Lower lobe of right lung (tissue), 2 donors: ENCODE data around the gene LRP10. TPM values are rescaled to one million over a fixed set of nuclear protein-coding genes. Genes with fewer than 3 reads are reported as not detected.
A peak's percentile ranks its signal among the peaks of the same experiment; 100 is the strongest.

ENCODE experiments used
- ATAC-seq, 2 donors: fragments of 200-7000 bp; cut with Tn5 transposase; one replicate each; pipeline ENCODE4 v1.9.1; 2020 to 2022; ENCODE audit warnings: mild to moderate bottlenecking in 2 of 2, moderate library complexity in 2 of 2
- DNase-seq: peaks from one replicate; pipeline ENCODE4 v3.0.0-alpha.2; 2020
- H3K27ac ChIP-seq: fragments of 200-600 bp; one replicate; pipeline ENCODE4 v1.8.0; 2022
- H3K27me3 ChIP-seq: fragments of 200-600 bp; one replicate; pipeline ENCODE4 v1.8.0; 2022; ENCODE audit warnings: low read depth
- H3K36me3 ChIP-seq: fragments of 200-600 bp; one replicate; pipeline ENCODE4 v1.8.0; 2022; ENCODE audit warnings: mild to moderate bottlenecking
- H3K4me1 ChIP-seq: fragments of 200-600 bp; one replicate; pipeline ENCODE4 v1.8.0; 2022
- H3K4me3 ChIP-seq: fragments of 200-600 bp; one replicate; pipeline ENCODE4 v1.8.0; 2022; ENCODE audit warnings: mild to moderate bottlenecking
- H3K9me3 ChIP-seq: fragments of 200-600 bp; one replicate; pipeline ENCODE4 v1.8.0; 2022
- intact Hi-C: fragments of 100-400 bp; cut with DNase I; formaldehyde crosslinking; loops from one replicate; pipeline ENCODE4 v1.11.0; 2022
- total RNA-seq: library from RNA; stranded (reverse); fragmentation: NEBNext Ultra II Directional; extraction: Animal tissue kit (Norgen Biotek cat#: 25700); gene quantifications from one replicate; pipeline ENCODE4 v1.2.1, GENCODE V29; 2021
- TF ChIP-seq, protein P1 (sequence below): fragments of 200-600 bp; IDR thresholded peaks from one replicate; pipeline ENCODE4 v1.8.0; 2022; ENCODE audit warnings: antibody characterized with exemption, mild to moderate bottlenecking
- donor health status: DM: no; HTN: yes; CAD: no; lungs with severe emphysema.

The LRP10 gene
- total RNA-seq, 1 donor from 2014 or later, result 134 TPM

DNA sequence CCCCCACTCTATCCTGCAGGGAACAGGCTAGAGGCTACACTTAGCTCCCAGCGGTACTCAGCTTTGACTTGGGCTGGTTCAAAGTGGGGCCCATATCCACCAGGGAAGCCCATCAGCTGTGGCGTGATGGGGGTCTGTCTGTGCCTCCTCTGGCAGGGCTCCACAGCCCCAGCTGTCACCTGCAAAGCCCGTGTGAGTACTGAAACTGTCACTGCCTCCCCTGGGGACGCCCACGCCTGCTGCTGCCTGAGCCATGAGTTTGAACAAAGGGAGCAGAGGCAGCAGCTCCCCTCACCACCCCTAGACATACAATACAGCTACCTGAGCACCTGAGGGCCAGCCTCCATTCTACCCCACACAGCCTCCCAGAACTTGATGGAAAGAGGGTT lies 16.4 kb downstream of the LRP10 start:
- Histone ChIP-seq H3K4me3 (peak overlapping the region; percentile 70), H3K36me3 (no peaks in the 10 kb centered on the region), H3K9me3 (no peaks in the 10 kb centered on the region), H3K27ac (peak overlapping the region; percentile 68), H3K27me3 (no peaks in the 10 kb centered on the region), H3K4me1 (peaks cover 26% of the 10 kb centered on the region)
- ATAC-seq (no peak), DNase-seq (no peak)
- TF ChIP-seq, protein P1, sequence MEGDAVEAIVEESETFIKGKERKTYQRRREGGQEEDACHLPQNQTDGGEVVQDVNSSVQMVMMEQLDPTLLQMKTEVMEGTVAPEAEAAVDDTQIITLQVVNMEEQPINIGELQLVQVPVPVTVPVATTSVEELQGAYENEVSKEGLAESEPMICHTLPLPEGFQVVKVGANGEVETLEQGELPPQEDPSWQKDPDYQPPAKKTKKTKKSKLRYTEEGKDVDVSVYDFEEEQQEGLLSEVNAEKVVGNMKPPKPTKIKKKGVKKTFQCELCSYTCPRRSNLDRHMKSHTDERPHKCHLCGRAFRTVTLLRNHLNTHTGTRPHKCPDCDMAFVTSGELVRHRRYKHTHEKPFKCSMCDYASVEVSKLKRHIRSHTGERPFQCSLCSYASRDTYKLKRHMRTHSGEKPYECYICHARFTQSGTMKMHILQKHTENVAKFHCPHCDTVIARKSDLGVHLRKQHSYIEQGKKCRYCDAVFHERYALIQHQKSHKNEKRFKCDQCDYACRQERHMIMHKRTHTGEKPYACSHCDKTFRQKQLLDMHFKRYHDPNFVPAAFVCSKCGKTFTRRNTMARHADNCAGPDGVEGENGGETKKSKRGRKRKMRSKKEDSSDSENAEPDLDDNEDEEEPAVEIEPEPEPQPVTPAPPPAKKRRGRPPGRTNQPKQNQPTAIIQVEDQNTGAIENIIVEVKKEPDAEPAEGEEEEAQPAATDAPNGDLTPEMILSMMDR, result no peak
- intact Hi-C loops, result no loop called here

DNA sequence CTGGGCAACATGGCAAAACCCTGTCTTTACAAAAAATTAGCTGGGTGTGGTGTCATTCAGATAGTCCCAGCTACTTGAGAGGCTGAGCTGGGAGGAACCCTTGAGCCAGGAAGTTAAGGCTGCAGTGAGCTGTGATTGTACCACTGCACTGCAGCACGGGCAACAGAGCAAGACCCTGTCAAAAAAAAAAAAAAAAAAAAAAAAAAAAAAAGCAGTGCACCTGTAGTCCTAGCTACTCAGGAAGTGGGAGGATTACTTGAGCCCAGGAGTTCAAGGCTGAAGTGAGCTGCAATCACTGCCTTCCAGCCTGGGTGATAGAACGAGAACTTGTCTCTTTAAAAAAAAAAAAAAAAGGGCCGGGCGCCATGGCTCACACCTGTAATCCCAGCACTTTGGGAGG lies 17.1 kb downstream of the LRP10 start:
- Histone ChIP-seq H3K27me3 (no peaks in the 10 kb centered on the region), H3K9me3 (no peaks in the 10 kb centered on the region), H3K4me1 (peaks cover 26% of the 10 kb centered on the region), H3K27ac (no peak overlapping the region), H3K4me3 (no peak overlapping the region), H3K36me3 (no peaks in the 10 kb centered on the region)
- DNase-seq (no peak), ATAC-seq (no peak)
- TF ChIP-seq, protein P1, result no peak
- intact Hi-C loops, result no loop called here

DNA sequence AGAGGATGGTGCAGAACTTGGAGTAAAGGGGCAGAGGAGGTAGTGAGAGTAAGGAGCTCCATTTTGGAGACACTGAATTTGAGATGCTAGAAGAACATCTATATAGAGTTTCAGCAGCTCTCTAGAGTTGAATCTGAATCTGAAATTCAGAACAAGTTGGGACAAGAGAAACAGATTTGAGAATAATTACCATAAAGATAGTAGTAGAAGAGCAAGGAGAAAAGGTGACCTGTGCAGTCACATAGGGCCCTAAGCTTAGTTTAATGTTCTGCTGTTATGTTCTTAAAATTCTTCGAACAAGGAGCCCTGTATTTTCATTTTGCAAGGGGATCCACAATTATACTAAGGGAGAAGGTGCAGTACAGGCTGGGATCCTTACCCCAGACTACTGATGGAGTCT lies 18.9 kb downstream of the LRP10 start:
- Histone ChIP-seq H3K4me1 (peaks cover 26% of the 10 kb centered on the region), H3K9me3 (no peaks in the 10 kb centered on the region), H3K27me3 (no peaks in the 10 kb centered on the region), H3K36me3 (no peaks in the 10 kb centered on the region), H3K27ac (no peak overlapping the region), H3K4me3 (no peak overlapping the region)
- intact Hi-C loops, result no loop called here
- TF ChIP-seq, protein P1, result no peak
- ATAC-seq (no peak), DNase-seq (no peak)

DNA sequence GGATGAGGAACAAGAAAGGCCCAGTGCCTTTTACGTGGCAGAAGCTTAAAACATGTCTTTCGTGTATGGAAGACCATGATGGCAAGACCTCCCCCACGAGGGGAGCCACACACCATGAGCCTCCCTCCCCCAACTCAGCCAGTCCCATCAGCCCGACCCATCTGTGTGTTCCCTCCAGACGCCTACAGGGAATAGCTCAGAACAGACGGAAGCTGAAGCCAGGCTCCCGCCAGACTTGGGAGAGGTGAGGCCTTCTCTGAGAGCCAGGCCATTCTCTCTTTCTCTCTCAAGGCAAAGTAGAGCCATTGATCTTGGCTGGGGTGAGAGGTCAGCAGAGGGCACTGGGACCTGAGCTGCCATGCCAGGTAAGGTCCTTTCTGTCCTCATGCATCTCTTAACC lies 20.9 kb downstream of the LRP10 start:
- intact Hi-C loops, result no loop called here
- Histone ChIP-seq H3K27me3 (no peaks in the 10 kb centered on the region), H3K4me3 (no peak overlapping the region), H3K4me1 (peaks cover 13% of the 10 kb centered on the region), H3K27ac (no peak overlapping the region), H3K9me3 (no peaks in the 10 kb centered on the region), H3K36me3 (no peaks in the 10 kb centered on the region)
- ATAC-seq (no peak), DNase-seq (no peak)
- TF ChIP-seq, protein P1, result no peak

DNA sequence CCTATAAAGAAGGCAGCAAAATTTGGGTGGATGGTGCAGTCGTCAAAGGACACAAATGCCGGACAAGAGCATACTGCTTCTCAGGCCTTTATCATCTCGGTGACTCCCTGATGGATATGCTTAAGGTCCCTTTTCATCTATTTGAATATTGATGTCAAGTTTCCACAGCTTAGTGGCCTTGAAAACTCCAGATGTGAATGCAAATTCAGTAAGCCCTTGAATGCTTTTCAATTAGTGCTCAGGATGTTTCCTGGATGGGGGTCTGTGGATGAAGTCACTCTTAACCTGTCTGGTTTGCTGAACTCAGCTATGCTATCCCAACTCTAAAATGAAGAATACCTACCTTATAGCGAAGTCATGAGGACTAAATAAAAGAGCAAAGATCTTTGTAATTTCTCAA lies 22.2 kb downstream of the LRP10 start:
- no peak for ATAC-seq
- intact Hi-C loops, result no loop called here
- Histone ChIP-seq H3K9me3 (no peaks in the 10 kb centered on the region), H3K27ac (no peak overlapping the region), H3K27me3 (no peaks in the 10 kb centered on the region), H3K36me3 (no peaks in the 10 kb centered on the region), H3K4me1 (peaks cover under 1% of the 10 kb centered on the region), H3K4me3 (no peak overlapping the region)
- TF ChIP-seq, protein P1, result no peak
- DNase-seq, result no peak

DNA sequence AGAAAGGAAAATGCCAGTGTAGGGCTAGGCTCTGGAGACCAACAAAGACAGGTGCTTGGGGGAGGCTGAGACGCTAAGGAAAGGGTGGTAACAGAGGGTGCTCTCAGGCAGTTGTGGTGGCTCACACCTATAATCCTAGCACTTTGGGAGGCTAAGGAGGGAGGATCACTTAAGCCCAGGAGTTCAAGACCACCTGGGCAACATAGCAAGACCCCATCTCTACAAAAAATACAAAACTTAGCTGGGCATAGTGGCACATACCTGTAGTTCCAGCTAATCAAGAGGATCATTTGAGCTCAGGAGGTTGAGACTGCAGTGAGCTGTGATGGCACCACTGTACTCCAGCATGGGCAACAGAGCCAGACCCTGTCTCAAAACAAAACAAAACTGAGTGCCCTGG lies 23.9 kb downstream of the LRP10 start:
- DNase-seq (no peak), ATAC-seq (no peak)
- Histone ChIP-seq H3K9me3 (no peaks in the 10 kb centered on the region), H3K27ac (no peak overlapping the region), H3K4me3 (no peak overlapping the region), H3K36me3 (peaks cover 10% of the 10 kb centered on the region), H3K4me1 (no peaks in the 10 kb centered on the region), H3K27me3 (no peaks in the 10 kb centered on the region)
- intact Hi-C loops, result no loop called here
- TF ChIP-seq, protein P1, result no peak
